Naive B cell (primary cell): ENCODE results near the gene DIP2C. TPM values are rescaled to one million over a fixed set of nuclear protein-coding genes. Genes with fewer than 3 reads are reported as not detected.

ENCODE experiments used
- ATAC-seq, 2 donors: fragments of 150-1000 bp; cut with Tn5 transposase; 2 replicates each; pipeline ENCODE4 v1.10.0; 2021; ENCODE audit warnings: low read depth in 2 of 2, mild to moderate bottlenecking in 2 of 2, moderate library complexity in 2 of 2
- DNase-seq: peaks from one replicate; pipeline ENCODE4 v3.0.0; 2022
- H3K27ac Mint-ChIP-seq, 6 donors: one replicate each; pipeline ENCODE4 v1.8.0; 2020 to 2022; ENCODE audit warnings: mild to moderate bottlenecking in 6 of 6, mixed read lengths in 6 of 6, moderate library complexity in 5 of 6, inconsistent platforms in 2 of 6
- H3K27me3 Mint-ChIP-seq, 3 donors: one replicate each; pipeline ENCODE4 v1.8.0; 2021 to 2022; ENCODE audit warnings: mixed read lengths in 3 of 3, mild to moderate bottlenecking in 1 of 3
- H3K36me3 Mint-ChIP-seq, 2 donors: one replicate each; pipeline ENCODE4 v1.8.0; 2020 to 2022; ENCODE audit warnings: mixed read lengths in 2 of 2, inconsistent platforms in 1 of 2, mild to moderate bottlenecking in 1 of 2
- H3K4me1 Mint-ChIP-seq, 3 donors: one replicate each; pipeline ENCODE4 v1.8.0; 2020 to 2022; ENCODE audit warnings: mixed read lengths in 3 of 3, inconsistent platforms in 1 of 3, mild to moderate bottlenecking in 1 of 3, moderate library complexity in 1 of 3
- H3K4me3 Mint-ChIP-seq, 8 donors: one replicate each; pipeline ENCODE4 v1.8.0; 2020 to 2022; ENCODE audit warnings: mild to moderate bottlenecking in 8 of 8, mixed read lengths in 8 of 8, moderate library complexity in 8 of 8, inconsistent platforms in 2 of 8
- H3K9me3 Mint-ChIP-seq, 7 donors: one replicate each; pipeline ENCODE4 v1.8.0; 2020 to 2022; ENCODE audit warnings: mixed read lengths in 7 of 7, mild to moderate bottlenecking in 5 of 7, inconsistent platforms in 2 of 7, moderate library complexity in 1 of 7
- polyA plus RNA-seq, 6 donors: library from polyadenylated mRNA; unstranded; fragments of 300-500 nt; fragmentation: Illumina TruSeq; gene quantifications; one replicate each; pipeline ENCODE4 v1.2.3, GENCODE V29; 2021; ENCODE audit warnings: low read depth in 6 of 6

DIP2C gene
- polyA plus RNA-seq, 6 donors from 2014 or later: 0.36 to 1.7 (median 0.78) TPM; not detected in 1

- Mint-ChIP-seq H3K4me1 (peaks cover 0 to 5% (median 4%) of the 10 kb centered on the region in 3 donors), H3K36me3 (peaks cover 17 to 20% of the 10 kb centered on the region in 2 donors), H3K27me3 (peaks cover 0 to 13% (median 2%) of the 10 kb centered on the region in 3 donors), H3K9me3 (no peaks in the 10 kb centered on the region), H3K27ac (peak overlapping the region in 1 of 6 donors; percentile 34), H3K4me3 (no peak overlapping the region)
- DNase-seq (no peak), ATAC-seq (no peak)
Measured at GRCh38 chr10:282294-283139, 407.0 kb downstream of the DIP2C start.

- no peaks in the 10 kb centered on the region for H3K9me3 Mint-ChIP-seq
- no peak overlapping the region for H3K4me3 Mint-ChIP-seq
- ATAC-seq: no peak
- H3K4me1 Mint-ChIP-seq: peaks cover 0 to 9% (median 1%) of the 10 kb centered on the region in 3 donors
- H3K27ac Mint-ChIP-seq: peak overlapping the region in 2 of 6 donors; percentile 38
- DNase-seq: no peak
- H3K27me3 Mint-ChIP-seq: peaks cover 0 to 13% (median 6%) of the 10 kb centered on the region in 3 donors
- peaks cover 20 to 25% of the 10 kb centered on the region in 2 donors for H3K36me3 Mint-ChIP-seq
Measured at GRCh38 chr10:279655-280054, 409.8 kb downstream of the DIP2C start.

DNA sequence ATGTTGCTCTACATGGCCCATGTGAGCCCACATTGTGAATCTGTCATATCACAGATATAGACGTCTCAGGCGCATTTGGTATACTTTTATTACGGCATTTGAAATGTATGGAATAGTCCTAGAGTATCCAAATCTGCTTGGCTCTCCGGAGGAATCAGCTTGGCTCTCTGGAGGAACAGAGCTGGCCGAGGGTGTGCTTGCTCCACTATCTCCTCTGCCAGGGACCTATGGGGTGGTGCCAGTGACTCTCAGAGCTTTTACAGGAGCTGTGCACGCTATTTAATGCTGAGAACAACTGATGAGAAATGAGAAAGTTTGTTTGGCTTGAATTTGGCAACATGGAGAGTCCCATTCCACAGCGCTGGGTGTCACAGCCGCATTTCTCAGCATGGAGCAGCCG is 410.2 kb downstream of the DIP2C start:
- ATAC-seq (no peak), DNase-seq (no peak)
- Mint-ChIP-seq H3K36me3 (peaks cover 17 to 25% of the 10 kb centered on the region in 2 donors), H3K4me1 (peaks cover 0 to 7% (median 1%) of the 10 kb centered on the region in 3 donors), H3K4me3 (no peak overlapping the region), H3K27ac (peak overlapping the region in 1 of 6 donors; percentile 38), H3K9me3 (no peaks in the 10 kb centered on the region), H3K27me3 (peaks cover 0 to 13% (median 6%) of the 10 kb centered on the region in 3 donors)

GRCh38 chr10:278707-279106 is 410.8 kb downstream of the DIP2C start:
- H3K4me1 Mint-ChIP-seq: peaks cover 0 to 3% (median 1%) of the 10 kb centered on the region in 3 donors
- no peak for DNase-seq
- ATAC-seq: no peak
- peaks cover 12 to 25% of the 10 kb centered on the region in 2 donors for H3K36me3 Mint-ChIP-seq
- peaks cover 0 to 13% (median 6%) of the 10 kb centered on the region in 3 donors for H3K27me3 Mint-ChIP-seq
- H3K4me3 Mint-ChIP-seq: no peak overlapping the region
- no peaks in the 10 kb centered on the region for H3K9me3 Mint-ChIP-seq
- H3K27ac Mint-ChIP-seq: no peak overlapping the region

- Mint-ChIP-seq H3K4me3 (no peak overlapping the region), H3K9me3 (no peaks in the 10 kb centered on the region), H3K27ac (no peak overlapping the region), H3K27me3 (peaks cover 0 to 10% (median 6%) of the 10 kb centered on the region in 3 donors), H3K36me3 (peaks cover 10 to 25% of the 10 kb centered on the region in 2 donors), H3K4me1 (peaks cover 0 to 3% (median 1%) of the 10 kb centered on the region in 3 donors)
- no peak for ATAC-seq
- DNase-seq: no peak
Measured at GRCh38 chr10:277963-278362, 411.5 kb downstream of the DIP2C start.

GRCh38 chr10:275680-276079 is 413.8 kb downstream of the DIP2C start:
- peaks cover 0 to 8% (median 6%) of the 10 kb centered on the region in 3 donors for H3K27me3 Mint-ChIP-seq
- peaks cover 0 to 3% (median 1%) of the 10 kb centered on the region in 3 donors for H3K4me1 Mint-ChIP-seq

DNA sequence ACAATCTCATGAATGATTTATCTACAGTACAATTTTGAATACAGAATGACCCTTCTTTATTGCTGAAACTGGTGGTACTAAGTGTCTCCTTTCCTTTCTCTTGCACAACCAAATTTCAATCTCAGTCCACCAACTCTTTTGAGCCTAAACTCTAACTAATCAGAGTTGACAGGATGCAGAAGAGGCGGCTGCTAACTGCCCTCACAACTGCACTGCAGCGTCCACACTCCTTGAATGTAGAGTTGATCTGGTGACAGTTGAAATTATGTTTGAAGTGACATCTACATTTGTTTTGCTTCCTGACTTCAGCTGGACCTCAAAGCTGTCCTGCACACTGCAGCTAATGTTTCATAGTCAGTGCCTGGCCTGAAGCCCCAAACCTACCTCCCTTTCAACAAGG is 414.6 kb downstream of the DIP2C start:
- Mint-ChIP-seq H3K36me3 (peaks cover 0 to 13% of the 10 kb centered on the region in 2 donors), H3K9me3 (no peaks in the 10 kb centered on the region), H3K4me3 (no peak overlapping the region), H3K4me1 (peaks cover 0 to 3% (median 1%) of the 10 kb centered on the region in 3 donors), H3K27ac (peak overlapping the region in 2 of 6 donors; percentile 19 to 47), H3K27me3 (peaks cover 0 to 8% (median 6%) of the 10 kb centered on the region in 3 donors)
- no peak for ATAC-seq
- no peak for DNase-seq

More at GRCh38 chr10:275680-276079, 413.8 kb downstream of the DIP2C start:
- no peak overlapping the region for H3K27ac Mint-ChIP-seq
- no peaks in the 10 kb centered on the region for H3K9me3 Mint-ChIP-seq
- DNase-seq: no peak
- peaks cover under 1 to 18% of the 10 kb centered on the region in 2 donors for H3K36me3 Mint-ChIP-seq
- no peak overlapping the region for H3K4me3 Mint-ChIP-seq
- ATAC-seq: no peak

DNA sequence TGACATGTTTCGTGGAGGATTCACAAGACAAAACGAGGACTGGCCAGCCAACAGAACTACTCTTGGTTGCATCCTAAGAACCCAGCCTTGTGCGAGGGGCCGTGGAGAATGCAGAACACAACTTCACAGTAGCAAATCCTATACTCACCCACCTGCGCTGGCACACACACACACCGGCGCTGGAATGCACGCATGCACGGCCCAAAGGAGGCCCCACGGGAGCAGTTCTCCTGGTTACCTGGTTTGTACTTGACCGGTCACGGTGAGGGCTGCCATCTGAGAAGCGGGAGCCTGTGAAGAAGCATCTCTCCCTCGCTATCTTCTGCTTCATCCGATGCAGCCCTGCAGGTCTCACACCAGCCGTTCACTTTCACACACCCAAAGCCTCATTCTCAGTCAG is 416.4 kb downstream of the DIP2C start:
- DNase-seq: no peak
- no peak for ATAC-seq
- peaks cover 0 to 13% of the 10 kb centered on the region in 2 donors for H3K36me3 Mint-ChIP-seq
- peaks cover 0 to 3% (median 1%) of the 10 kb centered on the region in 3 donors for H3K4me1 Mint-ChIP-seq
- H3K27me3 Mint-ChIP-seq: peaks cover 0 to 6% (median 6%) of the 10 kb centered on the region in 3 donors
- no peak overlapping the region for H3K4me3 Mint-ChIP-seq
- no peak overlapping the region for H3K27ac Mint-ChIP-seq
- H3K9me3 Mint-ChIP-seq: no peaks in the 10 kb centered on the region

DNA sequence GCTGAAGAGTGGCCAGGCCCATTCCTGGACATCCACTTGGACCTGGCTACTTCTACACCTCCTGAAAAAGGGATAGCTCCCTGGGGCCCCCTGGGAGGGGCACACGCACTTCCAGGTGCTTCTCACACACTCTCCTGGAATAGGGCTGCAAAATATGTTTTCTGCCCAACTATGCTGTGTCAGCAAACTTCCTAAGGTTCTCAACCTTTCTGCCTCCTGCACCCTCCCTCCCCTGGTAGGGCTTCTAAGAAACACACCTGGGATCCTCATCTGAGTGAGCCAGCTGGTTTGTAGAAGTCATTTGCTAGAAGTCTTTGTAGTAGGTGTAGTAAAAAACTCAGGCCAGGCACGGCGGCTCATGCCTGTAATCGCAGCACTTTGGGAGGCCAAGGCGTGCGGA is 417.7 kb downstream of the DIP2C start:
- Mint-ChIP-seq H3K9me3 (no peaks in the 10 kb centered on the region), H3K4me1 (no peaks in the 10 kb centered on the region), H3K27ac (peak overlapping the region in 2 of 6 donors; percentile 52 to 85), H3K36me3 (peaks cover 0 to under 1% of the 10 kb centered on the region in 2 donors), H3K4me3 (no peak overlapping the region), H3K27me3 (no peaks in the 10 kb centered on the region)
- DNase-seq (no peak), ATAC-seq (no peak)

- Mint-ChIP-seq H3K27me3 (no peaks in the 10 kb centered on the region), H3K4me1 (no peaks in the 10 kb centered on the region), H3K27ac (no peak overlapping the region), H3K36me3 (no peaks in the 10 kb centered on the region), H3K4me3 (no peak overlapping the region), H3K9me3 (no peaks in the 10 kb centered on the region)
- DNase-seq: no peak
- no peak for ATAC-seq
Measured at GRCh38 chr10:271201-271600, 418.3 kb downstream of the DIP2C start.

GRCh38 chr10:269440-270074 is 419.9 kb downstream of the DIP2C start:
- H3K4me3 Mint-ChIP-seq: no peak overlapping the region
- H3K27ac Mint-ChIP-seq: no peak overlapping the region
- H3K4me1 Mint-ChIP-seq: peaks cover 0 to 4% (median 0%) of the 10 kb centered on the region in 3 donors
- ATAC-seq (no peak), DNase-seq (no peak)
- no peaks in the 10 kb centered on the region for H3K36me3 Mint-ChIP-seq
- no peaks in the 10 kb centered on the region for H3K9me3 Mint-ChIP-seq
- H3K27me3 Mint-ChIP-seq: no peaks in the 10 kb centered on the region

DNA sequence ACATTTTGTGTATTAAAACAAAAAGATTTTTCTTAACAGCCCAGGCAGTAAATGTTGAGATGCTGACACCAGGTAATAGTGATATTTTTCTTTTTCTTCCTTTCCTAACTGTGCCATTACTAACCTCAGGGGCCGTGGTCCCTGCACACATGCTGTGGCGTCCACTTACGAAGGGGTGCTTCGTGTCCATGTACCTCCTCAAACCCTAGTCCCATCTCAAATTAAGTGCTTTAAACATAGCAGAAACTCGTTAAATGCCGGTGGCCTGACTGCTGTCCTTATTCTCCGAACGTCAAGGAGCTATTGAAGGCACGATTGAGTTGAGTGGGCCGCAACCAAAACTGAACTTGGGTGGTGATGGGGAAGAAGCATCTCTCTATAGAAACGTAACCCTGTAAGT is 421.8 kb downstream of the DIP2C start:
- Mint-ChIP-seq H3K4me3 (no peak overlapping the region), H3K27ac (no peak overlapping the region), H3K4me1 (peaks cover 0 to 5% (median 4%) of the 10 kb centered on the region in 3 donors), H3K36me3 (no peaks in the 10 kb centered on the region), H3K27me3 (no peaks in the 10 kb centered on the region), H3K9me3 (peaks cover 0 to 2% (median 0%) of the 10 kb centered on the region in 7 donors)
- DNase-seq: no peak
- no peak for ATAC-seq

GRCh38 chr10:266974-267425 is 422.5 kb downstream of the DIP2C start:
- H3K36me3 Mint-ChIP-seq: no peaks in the 10 kb centered on the region

More at GRCh38 chr10:266974-267425, 422.5 kb downstream of the DIP2C start:
- ATAC-seq (no peak), DNase-seq (no peak)
- no peaks in the 10 kb centered on the region for H3K27me3 Mint-ChIP-seq
- no peak overlapping the region for H3K4me3 Mint-ChIP-seq
- peaks cover 0 to 2% (median 0%) of the 10 kb centered on the region in 7 donors for H3K9me3 Mint-ChIP-seq
- H3K4me1 Mint-ChIP-seq: peaks cover 4 to 5% (median 4%) of the 10 kb centered on the region in 3 donors
- H3K27ac Mint-ChIP-seq: no peak overlapping the region
